ENCODE measurements around the gene SEPTIN8.

Gene SEPTIN8

DNA sequence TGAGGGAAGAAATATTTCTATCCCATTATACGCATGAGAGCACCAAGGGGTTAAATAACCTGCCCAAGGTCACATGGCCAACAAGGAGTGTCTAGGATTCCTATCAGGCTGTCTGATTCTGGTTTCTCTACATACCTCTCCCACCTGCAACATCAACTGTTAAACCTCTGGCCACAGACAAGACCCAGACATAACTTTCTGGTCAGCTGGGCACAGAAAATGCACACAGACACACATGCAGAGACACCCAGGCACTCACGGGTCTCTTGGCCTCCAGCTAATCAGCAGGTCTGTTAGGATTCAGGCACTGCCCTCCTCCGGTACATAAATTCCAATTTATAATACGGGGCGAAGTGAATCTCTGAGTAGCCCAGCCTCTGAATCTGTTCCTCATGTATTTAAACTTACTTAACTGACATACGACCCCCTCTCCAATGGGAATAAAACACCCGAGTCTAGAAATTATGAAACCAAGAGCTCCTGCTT, 1.5 kb downstream of the SEPTIN8 start:
- Histone ChIP-seq H3K9me3 (ENCODE audit: insufficient read depth, low read depth, low read length) (no peaks in the 10 kb centered on the region), H3K18ac (ENCODE audit: low read length) (no peak overlapping the region)
- no CpG with 5 or more reads among the region's 7 CpGs for WGBS (ENCODE audit: extremely low coverage, insufficient coverage, insufficient read length)

DNA sequence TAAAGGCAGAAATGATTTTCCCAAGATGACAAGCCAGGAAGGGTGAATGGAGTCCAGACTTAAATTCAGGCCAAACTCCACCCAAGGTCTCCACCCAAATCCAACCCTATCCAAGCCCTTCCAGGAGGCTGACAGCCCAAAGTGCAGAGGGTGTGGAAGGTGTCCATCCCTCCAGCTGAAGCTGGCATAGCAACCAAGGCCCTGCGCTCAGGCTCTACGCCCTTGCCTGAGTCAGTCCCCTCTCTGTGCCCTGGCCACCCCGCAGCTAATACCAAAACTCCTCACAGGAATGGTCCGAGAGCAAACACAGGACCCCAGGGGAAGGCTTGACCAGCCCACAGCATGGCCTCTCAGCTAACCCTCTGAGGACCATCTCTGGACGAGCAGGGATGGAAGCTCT, 2.1 kb downstream of the SEPTIN8 start:
- Histone ChIP-seq H2AK5ac (ENCODE audit: low read length) (peak overlapping the region; percentile 100), H3K14ac (ENCODE audit: low read length) (peak overlapping the region; percentile 96), H3K4me3 (ENCODE audit: low read depth, low read length) (peak overlapping the region; percentile 23), H3K9me3 (ENCODE audit: insufficient read depth, low read depth, low read length) (no peaks in the 10 kb centered on the region), H4K8ac (ENCODE audit: low read depth, low read length) (peak overlapping the region; percentile 85), H3K4ac (ENCODE audit: low read depth, low read length) (peak overlapping the region; percentile 99), H3K79me2 (ENCODE audit: control insufficient read depth, insufficient read depth, low read length, poor library complexity) (peaks cover 67% of the 10 kb centered on the region), H4K91ac (ENCODE audit: low read depth, low read length) (peak overlapping the region; percentile 94), H3K36me3 (ENCODE audit: control insufficient read depth in 1 of 2, insufficient read depth in 2 of 2, low read length in 2 of 2) (peaks cover 16 to 18% of the 10 kb centered on the region in 2 experiments), H4K12ac (ENCODE audit: low read depth, low read length) (peak overlapping the region; percentile 37), H3K27ac (ENCODE audit: low read depth, low read length) (peak overlapping the region; percentile 89), H3K23ac (ENCODE audit: low read length) (no peak overlapping the region), H2AFZ (ENCODE audit: insufficient read depth, low read length, poor library complexity) (peak overlapping the region; percentile 48), H3K9ac (ENCODE audit: low read length) (no peak overlapping the region), H3K27me3 (ENCODE audit: insufficient read depth, low read length) (no peaks in the 10 kb centered on the region), H3K18ac (ENCODE audit: low read length) (peak overlapping the region; percentile 94), H3K4me2 (ENCODE audit: low read length) (peak overlapping the region; percentile 59), H2BK5ac (ENCODE audit: low read depth, low read length, poor library complexity) (peak overlapping the region; percentile 97), H3K79me1 (ENCODE audit: low read length) (peaks cover 69% of the 10 kb centered on the region), H2BK12ac (ENCODE audit: low read length) (peak overlapping the region; percentile 99), H2BK120ac (ENCODE audit: insufficient read depth, low read length, poor library complexity) (peak overlapping the region; percentile 95), H3K4me1 (ENCODE audit: control insufficient read depth in 1 of 2, insufficient read depth in 2 of 2, low read length in 2 of 2) (peaks cover 52 to 57% of the 10 kb centered on the region in 2 experiments)
- WGBS (ENCODE audit: extremely low coverage, insufficient coverage, insufficient read length) = no CpG with 5 or more reads among the region's 5 CpGs
- DNase-seq = no peak

More for the DNA sequence above, 1.5 kb downstream of the SEPTIN8 start:
- Histone ChIP-seq H3K79me1 (ENCODE audit: low read length) (peaks cover 68% of the 10 kb centered on the region), H4K91ac (ENCODE audit: low read depth, low read length) (peak overlapping the region; percentile 94), H3K14ac (ENCODE audit: low read length) (no peak overlapping the region), H3K23ac (ENCODE audit: low read length) (no peak overlapping the region), H3K4ac (ENCODE audit: low read depth, low read length) (peak overlapping the region; percentile 99), H4K12ac (ENCODE audit: low read depth, low read length) (no peak overlapping the region), H3K79me2 (ENCODE audit: control insufficient read depth, insufficient read depth, low read length, poor library complexity) (peaks cover 65% of the 10 kb centered on the region), H3K27ac (ENCODE audit: low read depth, low read length) (peak overlapping the region; percentile 97), H3K27me3 (ENCODE audit: insufficient read depth, low read length) (no peaks in the 10 kb centered on the region), H3K4me3 (ENCODE audit: low read depth, low read length) (no peak overlapping the region), H3K9ac (ENCODE audit: low read length) (no peak overlapping the region), H2BK120ac (ENCODE audit: insufficient read depth, low read length, poor library complexity) (no peak overlapping the region), H3K36me3 (ENCODE audit: control insufficient read depth in 1 of 2, insufficient read depth in 2 of 2, low read length in 2 of 2) (peaks cover 14 to 18% of the 10 kb centered on the region in 2 experiments), H2BK12ac (ENCODE audit: low read length) (no peak overlapping the region), H4K8ac (ENCODE audit: low read depth, low read length) (no peak overlapping the region), H2AK5ac (ENCODE audit: low read length) (no peak overlapping the region), H3K4me1 (ENCODE audit: control insufficient read depth in 1 of 2, insufficient read depth in 2 of 2, low read length in 2 of 2) (peaks cover 50 to 55% of the 10 kb centered on the region in 2 experiments), H3K4me2 (ENCODE audit: low read length) (peak overlapping the region; percentile 59), H2BK5ac (ENCODE audit: low read depth, low read length, poor library complexity) (no peak overlapping the region), H2AFZ (ENCODE audit: insufficient read depth, low read length, poor library complexity) (no peak overlapping the region)
- DNase-seq = peak; percentile 90 to 91

GRCh38 chr5:132774406-132774805, 2.6 kb downstream of the SEPTIN8 start:
- Histone ChIP-seq H3K14ac (ENCODE audit: low read length) (peak overlapping the region; percentile 96), H3K4me3 (ENCODE audit: low read depth, low read length) (no peak overlapping the region), H3K4me1 (ENCODE audit: control insufficient read depth in 1 of 2, insufficient read depth in 2 of 2, low read length in 2 of 2) (peaks cover 55 to 60% of the 10 kb centered on the region in 2 experiments), H3K4me2 (ENCODE audit: low read length) (peak overlapping the region; percentile 59), H3K9me3 (ENCODE audit: insufficient read depth, low read depth, low read length) (no peaks in the 10 kb centered on the region), H3K18ac (ENCODE audit: low read length) (peak overlapping the region; percentile 94), H2AK5ac (ENCODE audit: low read length) (peak overlapping the region; percentile 1), H3K23ac (ENCODE audit: low read length) (no peak overlapping the region), H2AFZ (ENCODE audit: insufficient read depth, low read length, poor library complexity) (no peak overlapping the region), H3K4ac (ENCODE audit: low read depth, low read length) (peak overlapping the region; percentile 99), H3K27ac (ENCODE audit: low read depth, low read length) (peak overlapping the region; percentile 89), H2BK12ac (ENCODE audit: low read length) (peak overlapping the region; percentile 1), H3K79me1 (ENCODE audit: low read length) (peaks cover 69% of the 10 kb centered on the region), H4K8ac (ENCODE audit: low read depth, low read length) (peak overlapping the region; percentile 12), H2BK5ac (ENCODE audit: low read depth, low read length, poor library complexity) (peak overlapping the region; percentile 97), H4K12ac (ENCODE audit: low read depth, low read length) (no peak overlapping the region), H2BK120ac (ENCODE audit: insufficient read depth, low read length, poor library complexity) (peak overlapping the region; percentile 95), H3K27me3 (ENCODE audit: insufficient read depth, low read length) (no peaks in the 10 kb centered on the region), H3K9ac (ENCODE audit: low read length) (no peak overlapping the region), H3K79me2 (ENCODE audit: control insufficient read depth, insufficient read depth, low read length, poor library complexity) (peaks cover 70% of the 10 kb centered on the region), H4K91ac (ENCODE audit: low read depth, low read length) (peak overlapping the region; percentile 94), H3K36me3 (ENCODE audit: control insufficient read depth in 1 of 2, insufficient read depth in 2 of 2, low read length in 2 of 2) (peaks cover 16 to 18% of the 10 kb centered on the region in 2 experiments)
- DNase-seq = no peak
- WGBS (ENCODE audit: extremely low coverage, insufficient coverage, insufficient read length) = no CpG with 5 or more reads among the region's 3 CpGs

GRCh38 chr5:132773601-132774355, 3.3 kb downstream of the SEPTIN8 start:
- no CpG with 5 or more reads among the region's 12 CpGs for WGBS (ENCODE audit: extremely low coverage, insufficient coverage, insufficient read length)
- no peak for DNase-seq
- Histone ChIP-seq H3K36me3 (ENCODE audit: control insufficient read depth in 1 of 2, insufficient read depth in 2 of 2, low read length in 2 of 2) (peaks cover 16 to 18% of the 10 kb centered on the region in 2 experiments), H4K12ac (ENCODE audit: low read depth, low read length) (no peak overlapping the region), H2AFZ (ENCODE audit: insufficient read depth, low read length, poor library complexity) (no peak overlapping the region), H3K79me2 (ENCODE audit: control insufficient read depth, insufficient read depth, low read length, poor library complexity) (peaks cover 75% of the 10 kb centered on the region), H3K23ac (ENCODE audit: low read length) (peak overlapping the region; percentile 55), H4K8ac (ENCODE audit: low read depth, low read length) (peak overlapping the region; percentile 39), H3K9ac (ENCODE audit: low read length) (no peak overlapping the region), H2BK5ac (ENCODE audit: low read depth, low read length, poor library complexity) (peak overlapping the region; percentile 97), H3K4ac (ENCODE audit: low read depth, low read length) (peak overlapping the region; percentile 99), H3K79me1 (ENCODE audit: low read length) (peaks cover 69% of the 10 kb centered on the region), H4K91ac (ENCODE audit: low read depth, low read length) (peak overlapping the region; percentile 94), H3K4me3 (ENCODE audit: low read depth, low read length) (no peak overlapping the region), H3K18ac (ENCODE audit: low read length) (peak overlapping the region; percentile 94), H2BK12ac (ENCODE audit: low read length) (peak overlapping the region; percentile 14), H3K27me3 (ENCODE audit: insufficient read depth, low read length) (no peaks in the 10 kb centered on the region), H3K9me3 (ENCODE audit: insufficient read depth, low read depth, low read length) (no peaks in the 10 kb centered on the region), H3K27ac (ENCODE audit: low read depth, low read length) (peak overlapping the region; percentile 89), H3K14ac (ENCODE audit: low read length) (peak overlapping the region; percentile 96), H2BK120ac (ENCODE audit: insufficient read depth, low read length, poor library complexity) (peak overlapping the region; percentile 95), H3K4me2 (ENCODE audit: low read length) (peak overlapping the region; percentile 59), H2AK5ac (ENCODE audit: low read length) (peak overlapping the region; percentile 76), H3K4me1 (ENCODE audit: control insufficient read depth in 1 of 2, insufficient read depth in 2 of 2, low read length in 2 of 2) (peaks cover 61 to 66% of the 10 kb centered on the region in 2 experiments)
